IPS-20b (cell line): ENCODE data around the gene SPIN1.

Experiments
- H3K27ac ChIP-seq: one replicate; pipeline ENCODE4 v1.5.1; 2013; ENCODE audit warnings: low read length
- H3K27me3 ChIP-seq: 2 replicates; pipeline ENCODE4 v1.6.1; 2013; ENCODE audit warnings: mild to moderate bottlenecking, low read length, inconsistent platforms; ENCODE audit not compliant: insufficient read depth
- H3K36me3 ChIP-seq: 2 replicates; pipeline ENCODE4 v1.6.1; 2013; ENCODE audit warnings: low read depth, mild to moderate bottlenecking, inconsistent platforms, low read length, moderate library complexity; ENCODE audit not compliant: insufficient read depth
- H3K4me1 ChIP-seq: 2 replicates; pipeline ENCODE4 v1.6.1; 2013; ENCODE audit warnings: mild to moderate bottlenecking, control low read depth, inconsistent platforms, low read length, moderate library complexity; ENCODE audit not compliant: insufficient read depth
- H3K4me3 ChIP-seq: 2 replicates; pipeline ENCODE4 v1.5.1; 2013; ENCODE audit warnings: mild to moderate bottlenecking, low read length, inconsistent platforms
- H3K9ac ChIP-seq: 2 replicates; pipeline ENCODE4 v1.6.1; 2013; ENCODE audit warnings: low read depth, mild to moderate bottlenecking, inconsistent platforms, low read length, moderate library complexity
- H3K9me3 ChIP-seq: 2 replicates; pipeline ENCODE4 v1.6.1; 2013; ENCODE audit warnings: mild to moderate bottlenecking, low read depth, low read length, inconsistent platforms; ENCODE audit not compliant: insufficient read depth

SPIN1 gene

DNA sequence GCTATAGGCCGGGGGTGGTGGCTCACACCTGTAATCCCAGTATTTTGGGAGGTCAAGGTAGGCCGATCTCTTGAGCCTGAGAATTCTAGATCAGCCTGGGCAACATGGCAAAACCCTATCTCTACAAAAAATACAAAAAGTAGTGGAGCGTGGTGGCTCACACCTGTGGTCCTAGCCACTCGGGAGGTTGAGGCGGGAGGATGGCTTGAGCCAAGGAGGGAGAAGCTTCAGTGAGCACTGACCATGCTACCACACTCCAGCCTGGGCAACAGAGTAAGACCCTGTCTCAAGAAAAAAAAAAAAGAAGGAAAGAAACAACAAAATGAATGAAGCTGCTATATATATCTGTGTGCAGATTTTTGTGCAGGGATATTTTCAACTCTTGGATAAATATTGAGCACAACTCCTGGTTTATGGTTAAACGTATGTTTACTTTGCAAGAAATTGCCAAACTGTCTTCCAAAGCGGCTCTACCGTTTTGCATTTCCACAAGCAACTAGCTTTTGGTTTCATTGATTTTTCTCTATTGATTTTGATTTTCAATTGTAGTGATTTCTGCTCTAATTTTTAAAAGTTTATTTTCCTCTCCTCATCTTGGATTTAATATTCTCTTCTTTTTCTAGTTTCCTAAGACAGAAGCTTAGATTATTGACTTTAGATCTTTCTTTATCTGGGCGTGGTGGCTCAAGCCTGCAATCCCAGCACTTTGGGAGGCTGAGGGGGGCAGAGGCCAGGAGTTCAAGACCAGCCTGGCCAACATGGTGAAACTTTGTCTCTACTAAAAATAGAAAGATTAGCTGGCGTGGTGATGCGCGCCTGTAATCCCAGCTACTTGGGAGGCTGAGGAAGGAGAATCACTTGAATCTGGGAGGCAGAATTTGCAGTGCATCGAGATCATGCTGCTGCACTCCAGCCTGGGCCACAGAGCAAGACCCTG is 49.2 kb downstream of the SPIN1 start:
- Histone ChIP-seq H3K27me3 (no peaks in the 10 kb centered on the region), H3K36me3 (peaks cover 48% of the 10 kb centered on the region), H3K27ac (no peak overlapping the region)

GRCh38 chr9:88438811-88439210 is 50.6 kb downstream of the SPIN1 start:
- no peak overlapping the region for H3K9ac ChIP-seq
- peaks cover 10% of the 10 kb centered on the region for H3K4me1 ChIP-seq
- H3K36me3 ChIP-seq: peaks cover 36% of the 10 kb centered on the region
- no peak overlapping the region for H3K27ac ChIP-seq
- no peaks in the 10 kb centered on the region for H3K27me3 ChIP-seq
- no peak overlapping the region for H3K4me3 ChIP-seq
- no peaks in the 10 kb centered on the region for H3K9me3 ChIP-seq

More for the DNA sequence above, 49.2 kb downstream of the SPIN1 start:
- Histone ChIP-seq H3K9ac (no peak overlapping the region), H3K9me3 (no peaks in the 10 kb centered on the region), H3K4me3 (no peak overlapping the region), H3K4me1 (peaks cover 6% of the 10 kb centered on the region; the same call in 1 of the 2 replicates)

DNA sequence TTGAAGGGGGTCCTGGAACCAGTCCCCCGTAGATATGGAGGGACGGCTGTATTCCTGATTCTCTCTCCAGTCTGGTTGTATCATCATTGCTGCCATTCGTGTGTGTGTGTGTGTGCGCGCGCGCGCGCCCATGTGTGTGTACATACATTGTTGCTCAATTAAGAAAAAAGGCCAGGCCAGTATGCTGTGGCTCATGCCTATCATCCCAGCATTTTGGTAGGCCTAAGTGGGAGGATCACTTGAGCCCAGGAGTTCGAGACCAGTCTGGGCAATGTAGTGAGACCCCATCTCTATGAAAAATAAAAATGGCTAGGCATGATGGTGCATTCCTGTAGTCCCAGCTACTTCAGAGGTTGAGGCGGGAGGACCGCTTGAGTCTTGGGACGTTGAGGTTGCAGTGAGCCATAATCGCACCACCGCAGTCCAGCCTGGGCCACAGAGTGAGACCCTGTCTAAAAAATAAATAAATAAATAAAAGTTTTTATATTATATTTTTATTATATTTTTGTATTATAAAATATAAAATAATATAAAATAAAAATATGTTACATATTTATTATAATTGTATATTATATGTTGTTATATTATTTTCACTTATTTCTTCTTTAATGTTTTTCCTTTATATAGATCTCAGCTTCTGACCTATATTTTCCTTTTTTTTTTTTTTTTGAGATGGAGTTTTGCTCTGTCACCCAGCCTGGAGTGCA is 53.2 kb downstream of the SPIN1 start:
- peaks cover 11% of the 10 kb centered on the region for H3K36me3 ChIP-seq
- no peaks in the 10 kb centered on the region for H3K9me3 ChIP-seq
- H3K27me3 ChIP-seq: no peaks in the 10 kb centered on the region
- peaks cover 10% of the 10 kb centered on the region for H3K4me1 ChIP-seq
- H3K4me3 ChIP-seq: no peak overlapping the region
- no peak overlapping the region for H3K9ac ChIP-seq
- H3K27ac ChIP-seq: no peak overlapping the region

DNA sequence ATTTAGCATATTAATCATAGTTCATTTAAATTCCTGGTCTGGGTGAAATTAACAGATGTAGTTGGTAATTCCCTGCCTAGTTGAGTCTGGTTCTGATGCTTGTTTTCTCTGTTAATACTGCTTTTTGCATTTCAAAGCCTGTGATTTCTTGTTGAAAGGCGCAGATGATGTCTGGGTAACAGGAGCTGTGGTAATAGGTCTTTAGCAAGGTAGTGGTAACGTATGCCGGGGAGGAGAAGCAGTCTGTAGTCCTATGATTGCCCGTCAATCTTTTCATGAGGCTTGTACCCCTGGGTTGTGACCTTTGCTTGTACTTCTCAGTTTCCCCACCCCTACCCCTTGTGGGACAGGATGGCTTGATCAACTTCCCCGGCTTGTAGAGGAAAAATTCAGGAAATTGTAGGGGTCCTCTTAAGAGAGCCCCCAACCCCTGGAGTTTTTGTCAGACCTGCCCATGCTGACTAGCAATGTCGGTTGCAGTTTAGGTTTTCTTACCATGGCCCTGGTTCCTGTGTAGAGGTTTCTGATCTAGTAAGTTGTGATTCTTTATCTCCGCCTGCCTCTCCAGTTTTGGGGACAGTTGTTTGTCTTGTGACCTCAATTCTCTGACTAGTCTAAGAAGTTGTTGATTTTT is 55.4 kb downstream of the SPIN1 start:
- H3K4me3 ChIP-seq: no peak overlapping the region
- H3K27me3 ChIP-seq: no peaks in the 10 kb centered on the region
- no peak overlapping the region for H3K27ac ChIP-seq
- no peaks in the 10 kb centered on the region for H3K9me3 ChIP-seq
- no peak overlapping the region for H3K9ac ChIP-seq
- peaks cover 10% of the 10 kb centered on the region for H3K4me1 ChIP-seq
- H3K36me3 ChIP-seq: peaks cover 3% of the 10 kb centered on the region

GRCh38 chr9:88446728-88447127 is 58.5 kb downstream of the SPIN1 start:
- no peak overlapping the region for H3K9ac ChIP-seq
- H3K36me3 ChIP-seq: peaks cover 28% of the 10 kb centered on the region
- H3K9me3 ChIP-seq: no peaks in the 10 kb centered on the region
- no peak overlapping the region for H3K27ac ChIP-seq
- no peak overlapping the region for H3K4me3 ChIP-seq
- no peaks in the 10 kb centered on the region for H3K27me3 ChIP-seq
- H3K4me1 ChIP-seq: peaks cover 10% of the 10 kb centered on the region

DNA sequence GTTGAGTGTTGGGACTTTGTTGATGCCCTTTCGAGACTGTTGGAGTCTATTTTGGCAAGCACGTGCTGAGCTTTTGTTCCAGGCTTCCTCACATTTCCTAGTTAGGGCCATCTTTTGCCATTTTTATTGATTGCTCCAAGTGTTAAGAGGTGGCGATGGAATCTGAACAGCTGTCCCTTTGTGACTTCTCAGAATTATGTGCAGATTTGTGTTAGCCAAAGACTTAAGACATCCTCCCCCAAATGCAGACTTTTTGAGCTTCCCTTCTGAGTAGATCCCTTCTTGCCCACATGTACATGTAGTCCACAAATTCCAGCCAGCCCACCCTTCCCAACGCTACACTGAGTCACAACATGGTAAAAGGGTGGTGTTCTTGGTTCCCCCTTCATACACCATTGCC is 59.2 kb downstream of the SPIN1 start:
- Histone ChIP-seq H3K27ac (no peak overlapping the region), H3K9me3 (no peaks in the 10 kb centered on the region), H3K9ac (no peak overlapping the region), H3K4me1 (peaks cover 10% of the 10 kb centered on the region), H3K36me3 (peaks cover 35% of the 10 kb centered on the region), H3K4me3 (no peak overlapping the region), H3K27me3 (no peaks in the 10 kb centered on the region)

- no peak overlapping the region for H3K9ac ChIP-seq
- H3K36me3 ChIP-seq: peaks cover 53% of the 10 kb centered on the region
- H3K27me3 ChIP-seq: no peaks in the 10 kb centered on the region
Measured at GRCh38 chr9:88451160-88451559, 62.9 kb downstream of the SPIN1 start.

GRCh38 chr9:88458716-88459465 is 70.6 kb downstream of the SPIN1 start:
- no peak overlapping the region for H3K9ac ChIP-seq
- H3K36me3 ChIP-seq: peaks cover 42% of the 10 kb centered on the region
- no peak overlapping the region for H3K4me3 ChIP-seq
- peaks cover 9% of the 10 kb centered on the region; the same call in 1 of the 2 replicates for H3K4me1 ChIP-seq
- H3K9me3 ChIP-seq: no peaks in the 10 kb centered on the region
- H3K27me3 ChIP-seq: no peaks in the 10 kb centered on the region
- no peak overlapping the region for H3K27ac ChIP-seq

More at GRCh38 chr9:88451160-88451559, 62.9 kb downstream of the SPIN1 start:
- H3K4me1 ChIP-seq: no peaks in the 10 kb centered on the region
- no peak overlapping the region for H3K4me3 ChIP-seq
- H3K27ac ChIP-seq: no peak overlapping the region
- H3K9me3 ChIP-seq: no peaks in the 10 kb centered on the region

DNA sequence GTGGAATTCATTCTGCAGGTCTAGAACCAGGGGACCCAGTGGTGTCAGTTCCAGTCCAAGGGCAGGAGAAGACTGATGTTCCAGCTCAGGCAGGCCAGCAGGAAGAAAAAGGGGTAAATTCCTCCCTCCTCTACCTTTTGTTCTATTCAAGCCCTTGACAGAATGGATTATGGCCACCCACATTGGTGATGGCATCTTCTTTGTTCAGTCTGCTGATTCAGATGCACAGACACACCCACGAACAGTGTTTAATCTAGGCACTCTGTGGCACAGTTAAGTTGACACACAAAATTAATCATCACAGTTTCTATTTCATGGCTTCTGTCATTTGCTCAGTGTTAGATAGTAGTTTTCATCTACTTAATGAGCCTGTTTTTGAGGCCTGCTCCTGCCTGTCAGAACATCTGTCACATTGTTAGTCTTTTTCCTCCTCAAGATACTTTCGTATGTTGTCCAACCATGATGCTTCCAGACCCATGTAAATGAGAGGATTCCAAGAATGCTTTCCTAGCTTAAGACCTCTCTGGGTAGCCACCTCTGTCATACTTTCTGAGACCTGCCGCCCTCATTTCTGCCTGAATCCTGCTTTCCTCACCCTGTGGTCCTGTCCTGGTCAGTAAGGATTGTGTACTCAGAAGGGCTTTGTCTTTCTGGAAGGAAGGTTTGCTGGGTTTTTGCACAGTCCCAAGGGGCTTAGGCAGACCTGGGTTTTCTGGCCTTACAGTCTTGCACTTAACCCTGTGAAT is 72.5 kb downstream of the SPIN1 start:
- peaks cover 44% of the 10 kb centered on the region for H3K36me3 ChIP-seq
- no peak overlapping the region for H3K4me3 ChIP-seq
- H3K4me1 ChIP-seq: peaks cover 9% of the 10 kb centered on the region; the same call in 1 of the 2 replicates
- no peak overlapping the region for H3K27ac ChIP-seq
- H3K27me3 ChIP-seq: no peaks in the 10 kb centered on the region
- H3K9me3 ChIP-seq: no peaks in the 10 kb centered on the region
- no peak overlapping the region for H3K9ac ChIP-seq

DNA sequence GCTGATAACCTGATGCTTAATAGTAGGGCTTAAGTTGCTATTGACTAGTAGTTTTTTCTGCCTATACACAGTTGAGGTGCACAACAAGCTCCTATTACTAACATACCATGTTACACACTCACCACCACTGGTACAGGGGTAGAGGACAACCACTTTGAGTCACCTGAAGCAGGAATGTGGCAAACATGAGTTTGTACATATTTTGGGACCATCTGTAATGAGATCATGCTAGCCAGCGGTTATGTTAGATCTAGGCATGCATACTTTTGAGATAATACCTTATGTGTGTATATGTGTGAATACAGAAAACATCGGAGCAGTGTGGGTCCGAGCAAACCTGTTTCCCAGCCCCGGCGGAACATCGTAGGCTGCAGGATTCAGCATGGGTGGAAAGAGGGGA is 73.9 kb downstream of the SPIN1 start:
- Histone ChIP-seq H3K27me3 (no peaks in the 10 kb centered on the region), H3K36me3 (peaks cover 41% of the 10 kb centered on the region), H3K9me3 (no peaks in the 10 kb centered on the region), H3K27ac (no peak overlapping the region), H3K4me3 (no peak overlapping the region), H3K4me1 (peaks cover 9% of the 10 kb centered on the region; the same call in 1 of the 2 replicates), H3K9ac (no peak overlapping the region)
